ENCODE measurements around the gene THBS1. TPM values are rescaled to one million over a fixed set of nuclear protein-coding genes. Genes with fewer than 3 reads are reported as not detected.

THBS1 gene
- total and polyA plus RNA-seq, 2 experiments from 2014 or later, result 82.9 to 220 TPM

DNA sequence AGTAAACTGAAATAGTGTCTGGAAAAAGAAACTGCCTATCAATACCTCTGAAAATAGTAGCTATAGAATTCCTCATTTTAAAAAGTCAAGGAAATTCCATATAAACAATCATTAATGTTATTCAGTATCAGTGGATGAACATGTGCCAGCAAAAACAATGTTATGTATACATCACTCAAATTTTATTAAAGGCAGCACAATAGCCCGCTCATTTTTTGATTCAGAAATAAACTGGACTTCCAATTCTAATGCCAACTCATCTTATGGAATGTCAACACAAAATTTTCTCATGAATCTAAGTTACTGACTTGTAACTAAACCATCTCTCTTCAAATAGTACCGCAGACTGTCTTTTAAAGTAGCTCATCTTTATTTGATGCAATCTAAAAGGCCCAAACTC is 19.0 kb downstream of the THBS1 start:
- H3K27me3 ChIP-seq, result no peaks in the 10 kb centered on the region
- no peak for TF ChIP-seq EZH2phosphoT487 (IDR thresholded peaks at IDR 0.05; ENCODE audit: low read depth, severe bottlenecking, unreplicated experiment)
- no peak for TF ChIP-seq CTCF (IDR thresholded peaks at IDR 0.05; ENCODE audit: poor library complexity)
- TF ChIP-seq EZH2 (IDR thresholded peaks at IDR 0.05; ENCODE audit: borderline replicate concordance), result no peak
- no peaks in the 10 kb centered on the region for H3K9me2 ChIP-seq (replicated peaks; ENCODE audit: insufficient read depth)
- WGBS (ENCODE audit: low lambda C conversion rate, missing lambda C conversion rate), result 74% methylated on average over 2 of the region's 2 CpGs
- no peaks in the 10 kb centered on the region for H4K20me1 ChIP-seq (ENCODE audit: insufficient read depth, poor library complexity, severe bottlenecking)
- no peak overlapping the region for H2AFZ ChIP-seq
- no peaks in the 10 kb centered on the region for H3K36me3 ChIP-seq (replicated peaks; ENCODE audit: insufficient read depth, low read depth)
- H3K4me3 ChIP-seq, result no peak overlapping the region
- no peak overlapping the region for H3K4me2 ChIP-seq
- H3K9me3 ChIP-seq (ENCODE audit: low read depth), result no peaks in the 10 kb centered on the region
- H3K79me2 ChIP-seq, result no peaks in the 10 kb centered on the region
- DNase-seq (ENCODE audit: low spot score), result no peak
- no peak overlapping the region for H3K27ac ChIP-seq
- H3K4me1 ChIP-seq (ENCODE audit: insufficient read depth), result peaks cover 4% of the 10 kb centered on the region

GRCh38 chr15:39602143-39602542 is 21.3 kb downstream of the THBS1 start:
- no peaks in the 10 kb centered on the region for H3K9me3 ChIP-seq (ENCODE audit: low read depth)
- H3K4me3 ChIP-seq, result no peak overlapping the region
- no peak overlapping the region for H3K27ac ChIP-seq
- no peaks in the 10 kb centered on the region for H3K79me2 ChIP-seq
- no peaks in the 10 kb centered on the region for H4K20me1 ChIP-seq (ENCODE audit: insufficient read depth, poor library complexity, severe bottlenecking)
- peaks cover 4% of the 10 kb centered on the region for H3K4me1 ChIP-seq (ENCODE audit: insufficient read depth)
- TF ChIP-seq EZH2 (IDR thresholded peaks at IDR 0.05; ENCODE audit: borderline replicate concordance) (no peak), CTCF (IDR thresholded peaks at IDR 0.05; ENCODE audit: poor library complexity) (no peak), EZH2phosphoT487 (IDR thresholded peaks at IDR 0.05; ENCODE audit: low read depth, severe bottlenecking, unreplicated experiment) (no peak)
- H3K27me3 ChIP-seq, result no peaks in the 10 kb centered on the region
- H3K9me2 ChIP-seq (replicated peaks; ENCODE audit: insufficient read depth), result no peaks in the 10 kb centered on the region
- 62% methylated on average over 5 of the region's 5 CpGs for WGBS (ENCODE audit: low lambda C conversion rate, missing lambda C conversion rate)
- no peaks in the 10 kb centered on the region for H3K36me3 ChIP-seq (replicated peaks; ENCODE audit: insufficient read depth, low read depth)
- no peak overlapping the region for H2AFZ ChIP-seq
- DNase-seq (ENCODE audit: low spot score), result no peak
- H3K4me2 ChIP-seq, result no peak overlapping the region

- Histone ChIP-seq H3K27ac (no peak overlapping the region), H3K4me3 (no peak overlapping the region), H3K4me2 (no peak overlapping the region), H3K79me2 (no peaks in the 10 kb centered on the region), H3K4me1 (ENCODE audit: insufficient read depth) (no peaks in the 10 kb centered on the region), H3K9me2 (replicated peaks; ENCODE audit: insufficient read depth) (no peaks in the 10 kb centered on the region), H3K9me3 (ENCODE audit: low read depth) (peaks cover 3% of the 10 kb centered on the region), H3K36me3 (replicated peaks; ENCODE audit: insufficient read depth, low read depth) (no peaks in the 10 kb centered on the region), H2AFZ (no peak overlapping the region), H4K20me1 (ENCODE audit: insufficient read depth, poor library complexity, severe bottlenecking) (no peaks in the 10 kb centered on the region), H3K27me3 (no peaks in the 10 kb centered on the region)
- 89% methylated on average over 1 of the region's 1 CpG for WGBS (ENCODE audit: low lambda C conversion rate, missing lambda C conversion rate)
- no peak for DNase-seq (ENCODE audit: low spot score)
- TF ChIP-seq CTCF (IDR thresholded peaks at IDR 0.05; ENCODE audit: poor library complexity) (no peak), EZH2phosphoT487 (IDR thresholded peaks at IDR 0.05; ENCODE audit: low read depth, severe bottlenecking, unreplicated experiment) (no peak), EZH2 (IDR thresholded peaks at IDR 0.05; ENCODE audit: borderline replicate concordance) (no peak)
These were observed 24.3 kb downstream of the THBS1 start for GRCh38 chr15:39605146-39605545.
